Skeletal muscle cell (primary cell): ENCODE measurements around the gene DCHS2.
A peak's percentile ranks its signal among the peaks of the same experiment; 100 is the strongest.

ENCODE experiments used
- DNase-seq: peaks from one replicate; pipeline ENCODE4 v3.0.0-alpha.2; 2010; ENCODE audit warnings: low read depth
- H3K4me3 ChIP-seq: 2 replicates; pipeline ENCODE4 v1.5.1; 2011; ENCODE audit warnings: low read depth, mild to moderate bottlenecking, control low read depth, low read length, moderate library complexity

Gene DCHS2

GRCh38 chr4:154491341-154492271 lies at the start of gene DCHS2:
TSS of gene DCHS2 (minus strand) at chr4:154491799. CDS start at chr4:154491355, 444 bp downstream.
- H3K4me3 ChIP-seq = peak within 1 kb of the TSS; percentile 34
- DNase-seq = no peak

GRCh38 chr4:154534296-154534695 lies 42.7 kb upstream of the DCHS2 start:
- peak; percentile 24 for DNase-seq
- H3K4me3 ChIP-seq = no peak overlapping the region

- no peak overlapping the region for H3K4me3 ChIP-seq
- DNase-seq = no peak
Observed at GRCh38 chr4:154529728-154530519, 38.3 kb upstream of the DCHS2 start.

- DNase-seq = no peak
- H3K4me3 ChIP-seq = no peak overlapping the region
Observed at GRCh38 chr4:154528869-154529268, 37.3 kb upstream of the DCHS2 start.

GRCh38 chr4:154527308-154527707 lies 35.7 kb upstream of the DCHS2 start:
- DNase-seq = no peak

GRCh38 chr4:154526151-154526550 lies 34.6 kb upstream of the DCHS2 start:
- H3K4me3 ChIP-seq = no peak overlapping the region
- no peak for DNase-seq

More at GRCh38 chr4:154527308-154527707, 35.7 kb upstream of the DCHS2 start:
- no peak overlapping the region for H3K4me3 ChIP-seq

- no peak for DNase-seq
- no peak overlapping the region for H3K4me3 ChIP-seq
Observed at GRCh38 chr4:154521607-154522006, 30.0 kb upstream of the DCHS2 start.

GRCh38 chr4:154519214-154519613 lies 27.6 kb upstream of the DCHS2 start:
- no peak overlapping the region for H3K4me3 ChIP-seq
- no peak for DNase-seq

- no peak overlapping the region for H3K4me3 ChIP-seq
- DNase-seq = no peak
Observed at GRCh38 chr4:154517591-154517990, 26.0 kb upstream of the DCHS2 start.

- no peak overlapping the region for H3K4me3 ChIP-seq
- no peak for DNase-seq
Observed at GRCh38 chr4:154516318-154517029, 24.9 kb upstream of the DCHS2 start.

GRCh38 chr4:154511981-154512380 lies 20.4 kb upstream of the DCHS2 start:
- DNase-seq = no peak

GRCh38 chr4:154511548-154511947 lies 19.9 kb upstream of the DCHS2 start:
- DNase-seq = no peak
- no peak overlapping the region for H3K4me3 ChIP-seq

More at GRCh38 chr4:154511981-154512380, 20.4 kb upstream of the DCHS2 start:
- H3K4me3 ChIP-seq = no peak overlapping the region

GRCh38 chr4:154507156-154507555 lies 15.6 kb upstream of the DCHS2 start:
- DNase-seq = no peak
- no peak overlapping the region for H3K4me3 ChIP-seq

GRCh38 chr4:154506253-154506652 lies 14.7 kb upstream of the DCHS2 start:
- DNase-seq = peak; percentile 15
- H3K4me3 ChIP-seq = no peak overlapping the region

- DNase-seq = no peak
- H3K4me3 ChIP-seq = no peak overlapping the region
Observed at GRCh38 chr4:154503598-154503997, 12.0 kb upstream of the DCHS2 start.

GRCh38 chr4:154502111-154502510 lies 10.5 kb upstream of the DCHS2 start:
- H3K4me3 ChIP-seq = no peak overlapping the region

GRCh38 chr4:154497889-154498288 lies 6.3 kb upstream of the DCHS2 start:
- DNase-seq = no peak
- no peak overlapping the region for H3K4me3 ChIP-seq

More at GRCh38 chr4:154502111-154502510, 10.5 kb upstream of the DCHS2 start:
- DNase-seq = no peak

- DNase-seq = no peak
- no peak overlapping the region for H3K4me3 ChIP-seq
Observed at GRCh38 chr4:154495867-154496266, 4.3 kb upstream of the DCHS2 start.

GRCh38 chr4:154492288-154492687 lies 689 bp upstream of the DCHS2 start:
- H3K4me3 ChIP-seq = no peak overlapping the region
- DNase-seq = no peak
